Measurements from ENCODE around the gene IFT172. TPM values are rescaled to one million over a fixed set of nuclear protein-coding genes. Genes with fewer than 3 reads are reported as not detected.
A peak's percentile ranks its signal among the peaks of the same experiment; 100 is the strongest.
"Not testable (repeated sequence)": the region's sequence is repeated elsewhere in the genome, so short reads cannot be mapped to it uniquely, and the experiment has no call there.

IFT172 gene, protein sequence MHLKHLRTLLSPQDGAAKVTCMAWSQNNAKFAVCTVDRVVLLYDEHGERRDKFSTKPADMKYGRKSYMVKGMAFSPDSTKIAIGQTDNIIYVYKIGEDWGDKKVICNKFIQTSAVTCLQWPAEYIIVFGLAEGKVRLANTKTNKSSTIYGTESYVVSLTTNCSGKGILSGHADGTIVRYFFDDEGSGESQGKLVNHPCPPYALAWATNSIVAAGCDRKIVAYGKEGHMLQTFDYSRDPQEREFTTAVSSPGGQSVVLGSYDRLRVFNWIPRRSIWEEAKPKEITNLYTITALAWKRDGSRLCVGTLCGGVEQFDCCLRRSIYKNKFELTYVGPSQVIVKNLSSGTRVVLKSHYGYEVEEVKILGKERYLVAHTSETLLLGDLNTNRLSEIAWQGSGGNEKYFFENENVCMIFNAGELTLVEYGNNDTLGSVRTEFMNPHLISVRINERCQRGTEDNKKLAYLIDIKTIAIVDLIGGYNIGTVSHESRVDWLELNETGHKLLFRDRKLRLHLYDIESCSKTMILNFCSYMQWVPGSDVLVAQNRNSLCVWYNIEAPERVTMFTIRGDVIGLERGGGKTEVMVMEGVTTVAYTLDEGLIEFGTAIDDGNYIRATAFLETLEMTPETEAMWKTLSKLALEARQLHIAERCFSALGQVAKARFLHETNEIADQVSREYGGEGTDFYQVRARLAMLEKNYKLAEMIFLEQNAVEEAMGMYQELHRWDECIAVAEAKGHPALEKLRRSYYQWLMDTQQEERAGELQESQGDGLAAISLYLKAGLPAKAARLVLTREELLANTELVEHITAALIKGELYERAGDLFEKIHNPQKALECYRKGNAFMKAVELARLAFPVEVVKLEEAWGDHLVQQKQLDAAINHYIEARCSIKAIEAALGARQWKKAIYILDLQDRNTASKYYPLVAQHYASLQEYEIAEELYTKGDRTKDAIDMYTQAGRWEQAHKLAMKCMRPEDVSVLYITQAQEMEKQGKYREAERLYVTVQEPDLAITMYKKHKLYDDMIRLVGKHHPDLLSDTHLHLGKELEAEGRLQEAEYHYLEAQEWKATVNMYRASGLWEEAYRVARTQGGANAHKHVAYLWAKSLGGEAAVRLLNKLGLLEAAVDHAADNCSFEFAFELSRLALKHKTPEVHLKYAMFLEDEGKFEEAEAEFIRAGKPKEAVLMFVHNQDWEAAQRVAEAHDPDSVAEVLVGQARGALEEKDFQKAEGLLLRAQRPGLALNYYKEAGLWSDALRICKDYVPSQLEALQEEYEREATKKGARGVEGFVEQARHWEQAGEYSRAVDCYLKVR (N-terminal part only)
- total RNA-seq (2022) = 37.5 and 41.7 TPM in 2 replicates
- Bru-seq, nascent RNA = percentile 51 among the genes with signal in this experiment
- percentile 66 among the genes with signal in this experiment for BruChase-seq, experiment 1, labeled RNA remaining after a 6-hour chase
- percentile 70 among the genes with signal in this experiment for BruChase-seq, experiment 2, labeled RNA remaining after a 2-hour chase
- long read RNA-seq, partial matches to known transcripts = 10 of 28 reads
- long read RNA-seq, other reads (novel, unspliced or antisense) = 17 of 28 reads

GRCh38 chr2:27489498-27490397 is at the start of gene IFT172:
Gene IFT172 (minus strand): TSS chr2:27489743. CDS start chr2:27489653, 90 bp downstream.
- intact Hi-C loops (cut with micrococcal nuclease; ENCODE audit: unreplicated experiment) = loop anchor here (10.0 kb wide), 1 partner anchor 135 kb away; the partner anchor contains the start of genes CCDC121 and GPN1
- peak; percentile 98 for DNase-seq
- BruUV-seq (replicated peaks) = TSS peak; percentile 68
- no peak for TF ChIP-seq CTCF (IDR thresholded peaks at IDR 0.05; ENCODE audit: unreplicated experiment)
- CTCF ChIA-PET = interaction anchor here (0.5 to 0.6 kb wide), 2 partner anchors 29 to 73 kb away, joined by 3 to 6 read pairs; no protein-coding TSS in a partner anchor
- Mint-ChIP-seq H3K9me3 (ENCODE audit: low read depth, unreplicated experiment) (no peaks in the 10 kb centered on the region), H3K27ac (ENCODE audit: unreplicated experiment) (peak within 1 kb of the TSS; percentile 85), H3K4me3 (ENCODE audit: low read depth, unreplicated experiment) (peak within 1 kb of the TSS; percentile 80), H3K27me3 (ENCODE audit: unreplicated experiment) (no peaks in the 10 kb centered on the region), H3K4me1 (ENCODE audit: low read depth, unreplicated experiment) (peaks cover 7% of the 10 kb centered on the region), H3K36me3 (ENCODE audit: insufficient read depth, unreplicated experiment) (peaks cover 14% of the 10 kb centered on the region)

DNA sequence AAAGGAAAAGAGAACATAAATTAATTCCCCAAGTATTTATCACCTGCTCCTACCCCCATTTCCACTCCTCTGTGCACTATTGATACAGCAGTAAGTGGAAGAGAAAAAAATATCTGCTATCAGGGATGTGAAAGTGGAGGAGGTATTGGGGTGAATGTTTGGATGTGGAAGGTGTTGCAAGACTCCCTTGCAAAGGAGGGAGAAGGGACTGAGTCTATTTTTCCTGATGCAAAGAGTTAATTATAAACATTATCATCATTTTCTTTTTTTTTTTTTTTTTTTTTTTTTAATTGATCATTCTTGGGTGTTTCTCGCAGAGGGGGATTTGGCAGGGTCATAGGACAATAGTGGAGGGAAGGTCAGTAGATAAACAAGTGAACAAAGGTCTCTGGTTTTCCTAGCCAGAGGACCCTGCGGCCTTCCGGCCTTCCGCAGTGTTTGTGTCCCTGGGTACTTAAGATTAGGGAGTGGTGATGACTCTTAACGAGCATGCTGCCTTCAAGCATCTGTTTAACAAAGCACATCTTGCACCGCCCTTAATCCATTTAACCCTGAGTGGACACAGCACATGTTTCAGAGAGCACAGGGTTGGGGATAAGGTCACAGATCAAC is 49.4 kb upstream of the IFT172 start:
- H3K4me3 Mint-ChIP-seq (ENCODE audit: low read depth, unreplicated experiment); DNase-seq; BruUV-seq (replicated peaks); H3K36me3 Mint-ChIP-seq (ENCODE audit: insufficient read depth, unreplicated experiment); H3K9me3 Mint-ChIP-seq (ENCODE audit: low read depth, unreplicated experiment); H3K4me1 Mint-ChIP-seq (ENCODE audit: low read depth, unreplicated experiment); intact Hi-C loops (cut with micrococcal nuclease; ENCODE audit: unreplicated experiment); CTCF ChIA-PET; H3K27ac Mint-ChIP-seq (ENCODE audit: unreplicated experiment): not testable (repeated sequence)
- peaks cover 21% of the 10 kb centered on the region for H3K27me3 Mint-ChIP-seq (ENCODE audit: unreplicated experiment)

- no peak for TF ChIP-seq CTCF (IDR thresholded peaks at IDR 0.05; ENCODE audit: unreplicated experiment)
- CTCF ChIA-PET = no interaction called here
- H3K36me3 Mint-ChIP-seq (ENCODE audit: insufficient read depth, unreplicated experiment) = no peaks in the 10 kb centered on the region
- peaks cover 21% of the 10 kb centered on the region for H3K27me3 Mint-ChIP-seq (ENCODE audit: unreplicated experiment)
- H3K27ac Mint-ChIP-seq (ENCODE audit: unreplicated experiment) = no peak overlapping the region
- intact Hi-C loops (cut with micrococcal nuclease; ENCODE audit: unreplicated experiment) = no loop called here
- no peak overlapping the region for H3K4me3 Mint-ChIP-seq (ENCODE audit: low read depth, unreplicated experiment)
- H3K9me3 Mint-ChIP-seq (ENCODE audit: low read depth, unreplicated experiment) = no peaks in the 10 kb centered on the region
- no peak for DNase-seq
- BruUV-seq (replicated peaks) = no TSS peak
- no peaks in the 10 kb centered on the region for H3K4me1 Mint-ChIP-seq (ENCODE audit: low read depth, unreplicated experiment)
Measured at GRCh38 chr2:27537287-27537686, 47.7 kb upstream of the IFT172 start.

DNA sequence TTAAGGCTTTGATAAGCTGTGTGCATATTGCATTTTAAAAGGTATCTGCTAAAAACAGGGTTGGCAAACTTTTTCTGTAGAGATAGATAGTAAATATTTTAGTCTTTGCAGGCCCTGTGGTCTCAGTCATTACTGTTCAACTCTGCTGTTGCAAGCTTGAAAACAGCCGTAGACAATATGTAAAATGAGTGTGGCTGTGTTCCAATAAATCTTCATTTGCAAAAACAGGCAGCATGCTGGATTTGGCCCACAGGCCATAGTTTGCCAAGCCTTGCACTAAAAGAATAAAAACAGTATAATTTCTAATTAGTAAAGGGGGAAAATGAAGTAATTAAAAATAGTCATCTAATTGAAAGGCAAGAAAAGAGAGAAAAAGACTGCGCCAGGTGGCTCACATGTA is 42.4 kb upstream of the IFT172 start:
- Mint-ChIP-seq H3K27me3 (ENCODE audit: unreplicated experiment) (peaks cover 2% of the 10 kb centered on the region), H3K9me3 (ENCODE audit: low read depth, unreplicated experiment) (peaks cover 4% of the 10 kb centered on the region), H3K27ac (ENCODE audit: unreplicated experiment) (no peak overlapping the region), H3K4me1 (ENCODE audit: low read depth, unreplicated experiment) (peaks cover 4% of the 10 kb centered on the region), H3K36me3 (ENCODE audit: insufficient read depth, unreplicated experiment) (no peaks in the 10 kb centered on the region), H3K4me3 (ENCODE audit: low read depth, unreplicated experiment) (no peak overlapping the region)
- no peak for DNase-seq
- CTCF ChIA-PET = no interaction called here
- BruUV-seq (replicated peaks) = no TSS peak
- intact Hi-C loops (cut with micrococcal nuclease; ENCODE audit: unreplicated experiment) = no loop called here
- TF ChIP-seq CTCF (IDR thresholded peaks at IDR 0.05; ENCODE audit: unreplicated experiment) = no peak
